ENCODE results near the gene MMP24OS. TPM values are rescaled to one million over a fixed set of nuclear protein-coding genes. Genes with fewer than 3 reads are reported as not detected.

MMP24OS gene
- total and polyA plus RNA-seq, 2 donors = 13.4 to 38.0 TPM

DNA sequence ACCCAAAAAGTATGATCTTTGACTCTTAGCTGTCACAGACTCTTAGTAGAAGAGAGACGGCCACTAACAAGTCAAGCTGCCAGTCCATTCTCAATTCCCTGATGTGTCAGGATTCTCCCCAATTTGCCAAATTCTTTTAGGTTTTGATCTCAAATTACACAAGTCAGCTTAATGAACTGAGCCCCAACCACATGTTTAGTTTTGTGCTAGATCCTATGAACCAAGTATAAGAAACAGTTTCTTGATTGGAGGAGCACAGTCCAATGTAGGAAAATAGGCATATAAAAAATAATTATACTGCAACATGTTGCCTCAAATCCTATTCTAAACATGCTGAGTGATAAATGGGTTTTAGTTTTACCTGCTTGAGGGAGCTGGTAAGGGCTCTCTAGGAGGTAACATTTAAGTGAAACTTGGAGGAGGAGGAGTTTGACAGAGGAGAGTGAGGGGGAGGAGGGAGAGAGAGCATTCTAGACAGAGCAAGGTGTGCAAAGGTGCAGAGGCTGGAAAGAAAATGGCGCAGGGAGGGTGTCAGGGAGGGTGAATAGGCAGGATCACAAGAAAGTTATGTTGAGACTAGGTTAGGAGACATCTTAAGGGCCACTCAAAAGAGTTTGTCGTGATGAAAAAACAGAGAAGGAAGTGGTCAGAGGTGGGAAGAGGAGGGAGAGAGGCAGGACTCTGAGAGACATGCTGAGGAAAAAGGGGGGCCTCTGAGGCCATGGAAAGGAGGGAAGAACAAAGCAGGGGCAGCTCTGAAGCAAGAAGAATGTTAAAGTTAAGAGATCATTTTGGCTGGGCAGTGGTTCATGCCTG is 37.1 kb upstream of the MMP24OS start:
- 80% methylated on average over 3 of the region's 3 CpGs for WGBS
- Histone ChIP-seq H3K4me1 (ENCODE audit: insufficient read depth) (peaks cover 2% of the 10 kb centered on the region), H3K36me3 (ENCODE audit: insufficient read depth) (peaks cover 1% of the 10 kb centered on the region), H3K4me3 (ENCODE audit: low read depth, low read length) (no peak overlapping the region), H3K27ac (ENCODE audit: low read depth) (no peak overlapping the region)
- DNase-seq (ENCODE audit: extremely low spot score) = no peak

GRCh38 chr20:35312318-35312717 is 34.4 kb upstream of the MMP24OS start:
- WGBS = 80% methylated on average over 1 of the region's 1 CpG
- Histone ChIP-seq H3K36me3 (ENCODE audit: insufficient read depth) (no peaks in the 10 kb centered on the region), H3K4me1 (ENCODE audit: insufficient read depth) (no peaks in the 10 kb centered on the region), H3K4me3 (ENCODE audit: low read depth, low read length) (no peak overlapping the region), H3K27ac (ENCODE audit: low read depth) (no peak overlapping the region)
- DNase-seq (ENCODE audit: extremely low spot score) = no peak

DNA sequence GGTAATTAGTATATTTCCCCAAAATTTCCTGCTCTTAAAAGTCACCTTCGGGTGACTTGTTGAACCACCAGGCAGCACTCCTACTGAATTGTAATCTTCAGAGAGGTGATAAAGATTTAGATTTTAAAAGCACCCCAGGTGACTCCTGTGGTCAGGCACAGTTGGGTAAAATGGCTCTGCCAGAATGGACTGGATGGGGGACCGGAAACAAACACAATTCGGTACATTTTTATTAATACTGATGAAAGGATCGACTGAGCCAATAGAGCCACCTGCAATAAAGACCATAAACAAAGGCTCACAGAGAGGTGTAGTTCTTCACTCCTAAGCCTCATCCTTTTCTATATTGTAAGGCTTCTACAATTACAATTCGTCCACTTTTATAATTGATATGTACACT is 33.9 kb upstream of the MMP24OS start:
- H3K4me3 ChIP-seq (ENCODE audit: low read depth, low read length) = no peak overlapping the region
- DNase-seq (ENCODE audit: extremely low spot score) = no peak
- H3K4me1 ChIP-seq (ENCODE audit: insufficient read depth) = no peaks in the 10 kb centered on the region
- no peaks in the 10 kb centered on the region for H3K36me3 ChIP-seq (ENCODE audit: insufficient read depth)
- 90% methylated on average over 5 of the region's 5 CpGs for WGBS
- H3K27ac ChIP-seq (ENCODE audit: low read depth) = no peak overlapping the region

GRCh38 chr20:35311409-35311808 is 33.5 kb upstream of the MMP24OS start:
- WGBS = 82% methylated on average over 2 of the region's 2 CpGs
- Histone ChIP-seq H3K4me1 (ENCODE audit: insufficient read depth) (no peaks in the 10 kb centered on the region), H3K36me3 (ENCODE audit: insufficient read depth) (no peaks in the 10 kb centered on the region), H3K27ac (ENCODE audit: low read depth) (no peak overlapping the region), H3K4me3 (ENCODE audit: low read depth, low read length) (no peak overlapping the region)
- DNase-seq (ENCODE audit: extremely low spot score) = no peak

- Histone ChIP-seq H3K4me3 (ENCODE audit: low read depth, low read length) (no peak overlapping the region), H3K27ac (ENCODE audit: low read depth) (no peak overlapping the region), H3K36me3 (ENCODE audit: insufficient read depth) (no peaks in the 10 kb centered on the region), H3K4me1 (ENCODE audit: insufficient read depth) (no peaks in the 10 kb centered on the region)
- WGBS = 60% methylated on average over 13 of the region's 13 CpGs
- no peak for DNase-seq (ENCODE audit: extremely low spot score)
Observed at GRCh38 chr20:35307666-35308653, 30.0 kb upstream of the MMP24OS start.

DNA sequence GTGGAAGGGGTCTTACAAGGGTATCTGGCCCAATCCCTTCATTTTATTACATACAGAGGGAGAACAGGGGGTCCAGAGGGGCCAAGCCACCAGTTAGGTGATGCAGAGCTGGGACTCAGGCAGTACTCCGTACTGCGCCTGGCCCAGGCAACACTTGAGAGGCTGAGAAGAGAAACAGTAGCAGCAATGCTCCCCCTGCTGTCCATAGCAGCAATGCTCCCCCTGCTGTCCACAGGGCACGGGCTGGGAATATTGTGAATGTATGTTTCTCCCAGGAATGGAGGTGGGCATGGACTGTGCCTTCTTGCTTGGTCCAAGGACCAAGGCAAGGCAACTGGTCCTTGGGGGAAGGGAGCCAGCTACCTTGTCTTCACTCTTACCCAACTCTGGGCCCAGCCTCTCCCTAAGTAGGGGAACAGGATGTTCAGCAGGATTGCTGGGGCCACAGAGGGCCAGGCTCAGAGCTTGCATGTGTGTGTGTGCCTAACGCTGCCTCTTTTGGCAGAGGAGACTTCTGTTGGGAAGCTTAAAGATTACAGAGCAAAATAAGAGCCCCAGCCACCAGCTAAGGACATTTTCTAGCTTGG is 29.1 kb upstream of the MMP24OS start:
- Histone ChIP-seq H3K4me3 (ENCODE audit: low read depth, low read length) (no peak overlapping the region), H3K36me3 (ENCODE audit: insufficient read depth) (no peaks in the 10 kb centered on the region), H3K4me1 (ENCODE audit: insufficient read depth) (no peaks in the 10 kb centered on the region), H3K27ac (ENCODE audit: low read depth) (no peak overlapping the region)
- no peak for DNase-seq (ENCODE audit: extremely low spot score)
- WGBS = 44% methylated on average over 4 of the region's 4 CpGs

DNA sequence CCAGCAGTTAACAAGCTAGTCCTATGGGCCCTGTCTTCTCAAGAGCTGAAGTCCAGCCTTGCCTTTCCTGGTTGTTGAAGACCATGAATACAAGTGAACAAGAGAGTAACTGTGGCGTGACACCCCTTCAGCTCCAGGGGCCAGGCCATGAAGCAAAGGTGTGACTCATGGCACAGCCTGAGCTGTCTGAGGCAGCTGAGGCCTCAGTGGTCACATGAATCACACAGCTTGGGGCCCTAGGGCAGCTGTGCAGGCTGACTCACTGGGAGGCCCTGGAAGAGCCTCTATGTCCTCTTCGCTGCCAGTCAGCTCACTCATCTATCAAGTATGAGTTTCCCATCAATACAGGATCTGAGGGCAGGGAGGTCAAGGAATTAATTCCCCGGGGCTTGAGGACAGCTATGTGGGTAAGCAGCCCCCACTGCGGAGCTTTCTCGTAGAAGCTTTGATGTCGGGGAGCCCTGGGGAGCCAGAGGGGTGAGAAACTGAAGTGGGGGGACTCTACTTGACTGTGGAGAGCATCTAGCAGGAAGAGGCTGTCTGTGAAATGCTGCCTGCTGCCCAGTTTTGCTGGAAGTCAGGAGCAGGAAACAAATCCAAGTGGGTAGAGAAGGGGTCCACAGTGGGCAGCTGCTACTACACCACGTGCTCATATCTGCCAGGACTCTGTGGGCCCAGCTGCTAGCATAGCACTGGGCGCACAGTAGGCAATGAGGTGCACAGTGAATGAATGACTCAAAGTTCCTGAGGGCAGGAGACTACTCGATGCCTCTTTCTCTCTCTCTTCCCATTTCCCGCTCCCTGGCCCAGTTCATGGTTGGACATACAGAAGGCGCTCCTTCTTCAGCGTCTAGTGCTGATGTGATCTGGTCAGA is 28.0 kb upstream of the MMP24OS start:
- Histone ChIP-seq H3K27ac (ENCODE audit: low read depth) (no peak overlapping the region), H3K36me3 (ENCODE audit: insufficient read depth) (no peaks in the 10 kb centered on the region), H3K4me1 (ENCODE audit: insufficient read depth) (no peaks in the 10 kb centered on the region), H3K4me3 (ENCODE audit: low read depth, low read length) (no peak overlapping the region)
- DNase-seq (ENCODE audit: extremely low spot score) = no peak
- WGBS = 89% methylated on average over 12 of the region's 12 CpGs

DNA sequence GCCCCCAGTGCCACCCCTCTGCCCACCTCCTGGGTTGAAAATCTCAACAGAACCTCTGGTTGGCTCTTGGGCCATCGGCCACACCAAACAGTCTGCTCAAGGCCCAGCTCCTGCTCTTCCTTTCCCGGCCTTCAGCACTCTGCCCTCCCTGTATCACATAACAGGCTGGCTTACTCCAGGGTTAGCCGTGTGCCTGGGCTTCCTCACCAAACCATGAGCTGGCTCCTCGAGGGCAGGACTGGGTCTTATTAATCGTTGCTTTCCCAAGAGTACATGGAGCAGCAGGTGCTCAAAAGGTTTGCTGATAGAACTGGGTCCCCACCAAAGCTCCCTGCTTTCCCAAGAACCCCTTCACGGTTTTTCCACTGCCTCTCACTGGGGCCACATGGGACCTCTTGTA is 27.0 kb upstream of the MMP24OS start:
- DNase-seq (ENCODE audit: extremely low spot score) = no peak
- Histone ChIP-seq H3K27ac (ENCODE audit: low read depth) (no peak overlapping the region), H3K4me1 (ENCODE audit: insufficient read depth) (no peaks in the 10 kb centered on the region), H3K36me3 (ENCODE audit: insufficient read depth) (no peaks in the 10 kb centered on the region), H3K4me3 (ENCODE audit: low read depth, low read length) (no peak overlapping the region)
- 87% methylated on average over 6 of the region's 6 CpGs for WGBS

GRCh38 chr20:35303735-35304491 is 26.0 kb upstream of the MMP24OS start:
- Histone ChIP-seq H3K27ac (ENCODE audit: low read depth) (no peak overlapping the region), H3K4me3 (ENCODE audit: low read depth, low read length) (no peak overlapping the region), H3K36me3 (ENCODE audit: insufficient read depth) (no peaks in the 10 kb centered on the region), H3K4me1 (ENCODE audit: insufficient read depth) (no peaks in the 10 kb centered on the region)
- WGBS = 30% methylated on average over 18 of the region's 18 CpGs
- no peak for DNase-seq (ENCODE audit: extremely low spot score)

DNA sequence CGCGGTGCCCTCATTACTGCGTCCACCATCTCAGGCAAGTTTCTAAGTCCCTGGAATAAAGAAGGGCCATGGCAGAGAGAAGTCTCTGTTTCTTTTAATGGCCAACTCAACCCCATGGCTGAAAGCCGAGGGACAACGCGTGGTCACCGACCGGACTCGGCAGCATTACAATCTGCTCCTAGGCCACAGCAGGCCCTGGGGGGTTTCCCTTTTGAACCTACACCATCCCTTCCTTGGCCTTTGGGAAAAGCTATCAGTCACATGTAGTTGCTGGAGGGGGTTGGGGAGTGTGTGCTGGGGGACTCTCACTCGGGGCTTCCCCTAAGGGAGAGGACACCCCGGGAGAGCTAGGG is 25.4 kb upstream of the MMP24OS start:
- H3K27ac ChIP-seq (ENCODE audit: low read depth) = no peak overlapping the region

GRCh38 chr20:35302421-35303335 is 24.8 kb upstream of the MMP24OS start:
- 80% methylated on average over 6 of the region's 6 CpGs for WGBS
- no peaks in the 10 kb centered on the region for H3K4me1 ChIP-seq (ENCODE audit: insufficient read depth)
- H3K36me3 ChIP-seq (ENCODE audit: insufficient read depth) = no peaks in the 10 kb centered on the region
- no peak overlapping the region for H3K27ac ChIP-seq (ENCODE audit: low read depth)
- H3K4me3 ChIP-seq (ENCODE audit: low read depth, low read length) = no peak overlapping the region
- DNase-seq (ENCODE audit: extremely low spot score) = no peak

More for the DNA sequence above, 25.4 kb upstream of the MMP24OS start:
- no peak for DNase-seq (ENCODE audit: extremely low spot score)
- Histone ChIP-seq H3K4me3 (ENCODE audit: low read depth, low read length) (no peak overlapping the region), H3K36me3 (ENCODE audit: insufficient read depth) (no peaks in the 10 kb centered on the region), H3K4me1 (ENCODE audit: insufficient read depth) (no peaks in the 10 kb centered on the region)
- 85% methylated on average over 11 of the region's 11 CpGs for WGBS

GRCh38 chr20:35301426-35301825 is 23.5 kb upstream of the MMP24OS start:
- no peak overlapping the region for H3K27ac ChIP-seq (ENCODE audit: low read depth)
- H3K4me3 ChIP-seq (ENCODE audit: low read depth, low read length) = no peak overlapping the region
- 85% methylated on average over 2 of the region's 2 CpGs for WGBS
- H3K4me1 ChIP-seq (ENCODE audit: insufficient read depth) = no peaks in the 10 kb centered on the region
- H3K36me3 ChIP-seq (ENCODE audit: insufficient read depth) = no peaks in the 10 kb centered on the region
- DNase-seq (ENCODE audit: extremely low spot score) = no peak

Measured in urinary bladder (tissue), 4 donors.